ENCODE results near the gene CCNT2. TPM values are rescaled to one million over a fixed set of nuclear protein-coding genes. Genes with fewer than 3 reads are reported as not detected.
A peak's percentile ranks its signal among the peaks of the same experiment; 100 is the strongest.

The CCNT2 gene
- total RNA-seq = 10 to 100 TPM; 29.3 to 40.6 TPM
- 10 to 100 TPM; 76.3 to 91.4 (median 88.0) TPM for polyA plus RNA-seq (ENCODE audit: insufficient read length in 6 of 6)
- long read RNA-seq, donor 1, full-length matches to known transcripts = 24 of 54 reads
- long read RNA-seq, donor 1, partial matches to known transcripts = 30 of 54 reads
- long read RNA-seq, donor 1, other reads (novel, unspliced or antisense) = 0 of 54 reads
- long read RNA-seq, donor 2, full-length matches to known transcripts = 16 of 32 reads
- long read RNA-seq, donor 2, partial matches to known transcripts = 16 of 32 reads
- long read RNA-seq, donor 2, other reads (novel, unspliced or antisense) = 0 of 32 reads
- long read RNA-seq, donor 3, full-length matches to known transcripts = 13 of 13 reads
- long read RNA-seq, donor 3, partial matches to known transcripts = 0 of 13 reads
- long read RNA-seq, donor 3, other reads (novel, unspliced or antisense) = 0 of 13 reads
- long read RNA-seq, donor 4, full-length matches to known transcripts = 2 of 4 reads
- long read RNA-seq, donor 4, partial matches to known transcripts = 1 of 4 reads
- long read RNA-seq, donor 4, other reads (novel, unspliced or antisense) = 1 of 4 reads
- long read RNA-seq, donor 5, full-length matches to known transcripts = 21 of 33 reads
- long read RNA-seq, donor 5, partial matches to known transcripts = 5 of 33 reads
- long read RNA-seq, donor 5, other reads (novel, unspliced or antisense) = 7 of 33 reads
- long read RNA-seq, donor 6, full-length matches to known transcripts = 14 of 14 reads
- long read RNA-seq, donor 6, partial matches to known transcripts = 0 of 14 reads
- long read RNA-seq, donor 6, other reads (novel, unspliced or antisense) = 0 of 14 reads
- long read RNA-seq, donor 7, full-length matches to known transcripts = 4 of 4 reads
- long read RNA-seq, donor 7, partial matches to known transcripts = 0 of 4 reads
- long read RNA-seq, donor 7, other reads (novel, unspliced or antisense) = 0 of 4 reads
- long read RNA-seq, donor 8, full-length matches to known transcripts = 10 of 16 reads
- long read RNA-seq, donor 8, partial matches to known transcripts = 6 of 16 reads
- long read RNA-seq, donor 8, other reads (novel, unspliced or antisense) = 0 of 16 reads
- long read RNA-seq, donor 9 = 0 reads
- long read RNA-seq, donor 10, full-length matches to known transcripts = 1 of 1 reads
- long read RNA-seq, donor 10, partial matches to known transcripts = 0 of 1 reads
- long read RNA-seq, donor 10, other reads (novel, unspliced or antisense) = 0 of 1 reads
- long read RNA-seq, donor 11, full-length matches to known transcripts = 6 of 12 reads
- long read RNA-seq, donor 11, partial matches to known transcripts = 6 of 12 reads
- long read RNA-seq, donor 11, other reads (novel, unspliced or antisense) = 0 of 12 reads
- long read RNA-seq, donor 12, full-length matches to known transcripts = 10 of 35 reads
- long read RNA-seq, donor 12, partial matches to known transcripts = 20 of 35 reads
- long read RNA-seq, donor 12, other reads (novel, unspliced or antisense) = 5 of 35 reads

- TF ChIP-seq, protein P1, sequence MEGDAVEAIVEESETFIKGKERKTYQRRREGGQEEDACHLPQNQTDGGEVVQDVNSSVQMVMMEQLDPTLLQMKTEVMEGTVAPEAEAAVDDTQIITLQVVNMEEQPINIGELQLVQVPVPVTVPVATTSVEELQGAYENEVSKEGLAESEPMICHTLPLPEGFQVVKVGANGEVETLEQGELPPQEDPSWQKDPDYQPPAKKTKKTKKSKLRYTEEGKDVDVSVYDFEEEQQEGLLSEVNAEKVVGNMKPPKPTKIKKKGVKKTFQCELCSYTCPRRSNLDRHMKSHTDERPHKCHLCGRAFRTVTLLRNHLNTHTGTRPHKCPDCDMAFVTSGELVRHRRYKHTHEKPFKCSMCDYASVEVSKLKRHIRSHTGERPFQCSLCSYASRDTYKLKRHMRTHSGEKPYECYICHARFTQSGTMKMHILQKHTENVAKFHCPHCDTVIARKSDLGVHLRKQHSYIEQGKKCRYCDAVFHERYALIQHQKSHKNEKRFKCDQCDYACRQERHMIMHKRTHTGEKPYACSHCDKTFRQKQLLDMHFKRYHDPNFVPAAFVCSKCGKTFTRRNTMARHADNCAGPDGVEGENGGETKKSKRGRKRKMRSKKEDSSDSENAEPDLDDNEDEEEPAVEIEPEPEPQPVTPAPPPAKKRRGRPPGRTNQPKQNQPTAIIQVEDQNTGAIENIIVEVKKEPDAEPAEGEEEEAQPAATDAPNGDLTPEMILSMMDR (IDR thresholded peaks at IDR 0.05) = peak in 1 of 2 donors; percentile 15
- peak within 1 kb of the TSS; percentile 98 to 99 for H3K27ac ChIP-seq
- peak; percentile 98 to 100 (median 100) for DNase-seq
- peaks cover 22 to 47% of the 10 kb centered on the region in 2 donors for H3K4me1 ChIP-seq
- intact Hi-C loops (cut with DNase I) = no loop called here
- H3K27me3 ChIP-seq = no peaks in the 10 kb centered on the region
- H3K4me3 ChIP-seq = peak within 1 kb of the TSS; percentile 97
- H3K36me3 ChIP-seq = peaks cover 0 to under 1% of the 10 kb centered on the region in 2 donors
- ATAC-seq = peak; percentile 94
- H3K9me3 ChIP-seq = no peaks in the 10 kb centered on the region
Measured at GRCh38 chr2:134918526-134919340, at the start of gene CCNT2. CCNT2 (plus strand) TSS chr2:134918822; CDS start chr2:134918855, 33 bp downstream.

DNA sequence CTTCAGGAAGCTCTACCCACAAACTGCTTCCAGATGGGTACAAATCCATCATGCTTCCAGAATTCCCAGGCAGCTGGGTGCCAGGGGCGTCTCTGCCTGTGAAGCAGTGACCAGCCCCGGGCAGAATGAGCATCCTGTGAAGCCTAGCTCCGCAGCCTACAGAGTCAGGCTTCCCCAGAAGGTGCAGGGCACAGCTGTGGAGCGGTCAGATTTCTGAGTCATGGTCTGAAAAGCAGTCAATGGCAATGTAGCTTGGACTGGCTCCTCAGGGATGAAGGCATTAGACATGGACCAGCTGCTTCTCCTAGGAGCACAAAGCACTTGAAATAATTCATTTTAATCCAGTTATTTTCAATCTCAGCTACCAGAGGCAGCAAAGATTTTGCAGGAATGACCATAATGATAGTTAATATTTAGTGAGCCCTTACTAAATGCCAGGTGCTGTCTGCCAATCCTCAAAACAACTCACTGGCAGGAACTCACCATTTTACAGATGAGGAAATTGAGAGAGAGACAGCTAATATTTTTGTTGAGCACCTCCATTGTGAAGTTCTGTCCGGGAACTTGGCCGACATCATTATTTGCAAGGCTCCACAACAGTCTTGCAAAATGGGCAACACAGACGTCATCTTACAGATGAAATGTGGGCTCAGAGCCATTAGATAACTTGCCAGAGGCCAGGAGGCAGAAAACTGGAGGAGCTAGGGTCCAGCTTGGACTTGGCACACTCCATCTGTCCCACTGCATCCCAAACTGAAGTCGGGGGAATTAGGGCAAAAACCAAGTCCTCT lies 48.5 kb upstream of the CCNT2 start:
- H3K27ac ChIP-seq = no peak overlapping the region

DNA sequence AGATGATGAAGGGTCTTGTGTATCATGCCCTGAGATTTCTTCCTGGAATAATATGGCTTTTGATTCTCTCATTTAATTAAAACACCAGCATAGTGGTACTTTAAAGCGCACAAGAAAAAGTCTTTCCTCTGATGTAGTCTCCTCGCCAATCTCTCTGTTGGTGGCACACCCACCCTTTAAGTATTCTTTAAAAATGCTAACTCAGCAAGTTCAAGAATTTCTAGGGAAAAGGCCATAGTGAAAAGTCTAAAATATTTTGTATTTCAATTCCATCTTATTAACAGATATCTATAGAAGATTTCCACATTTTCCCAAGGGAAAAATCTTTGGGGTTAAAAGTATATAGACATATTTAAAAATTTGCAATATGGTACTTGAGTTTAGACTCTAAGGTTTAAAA lies 45.5 kb upstream of the CCNT2 start:
- DNase-seq (no peak), ATAC-seq (no peak)
- no peak overlapping the region for H3K4me3 ChIP-seq
- no peaks in the 10 kb centered on the region for H3K27me3 ChIP-seq
- TF ChIP-seq, protein P1 (IDR thresholded peaks at IDR 0.05) = no peak
- intact Hi-C loops (cut with DNase I) = no loop called here
- no peaks in the 10 kb centered on the region for H3K4me1 ChIP-seq
- H3K9me3 ChIP-seq = peaks cover 0 to 5% of the 10 kb centered on the region in 2 donors
- no peak overlapping the region for H3K27ac ChIP-seq
- no peaks in the 10 kb centered on the region for H3K36me3 ChIP-seq

More for the DNA sequence above, 48.5 kb upstream of the CCNT2 start:
- Histone ChIP-seq H3K9me3 (no peaks in the 10 kb centered on the region), H3K27me3 (no peaks in the 10 kb centered on the region), H3K36me3 (no peaks in the 10 kb centered on the region), H3K4me1 (no peaks in the 10 kb centered on the region), H3K4me3 (no peak overlapping the region)
- ATAC-seq (peak; percentile 36), DNase-seq (no peak)
- TF ChIP-seq, protein P1 (IDR thresholded peaks at IDR 0.05) = no peak
- intact Hi-C loops (cut with DNase I) = no loop called here

DNA sequence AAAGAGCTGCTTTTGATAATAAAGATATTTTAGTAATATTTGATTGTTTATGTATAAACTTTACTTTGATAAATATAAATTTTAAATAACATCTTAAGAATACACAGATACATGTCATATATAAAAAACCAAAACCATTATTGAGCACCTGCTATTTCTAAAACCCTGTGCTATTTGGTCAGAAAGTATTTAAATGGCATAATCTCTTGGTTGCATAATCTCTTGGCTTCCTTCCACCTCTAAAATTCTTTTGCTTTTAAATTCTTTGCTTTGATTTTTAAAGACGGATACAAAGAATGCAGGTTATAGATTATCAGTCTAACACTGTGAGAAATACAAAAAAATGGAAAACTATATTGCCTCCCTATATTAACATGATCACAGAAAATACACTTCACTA lies 43.3 kb upstream of the CCNT2 start:
- TF ChIP-seq, protein P1 (IDR thresholded peaks at IDR 0.05) = no peak
- peaks cover 0 to 15% of the 10 kb centered on the region in 2 donors for H3K9me3 ChIP-seq
- no peak overlapping the region for H3K4me3 ChIP-seq
- no peak overlapping the region for H3K27ac ChIP-seq
- ATAC-seq (no peak), DNase-seq (no peak)
- intact Hi-C loops (cut with DNase I) = no loop called here
- no peaks in the 10 kb centered on the region for H3K36me3 ChIP-seq
- H3K4me1 ChIP-seq = no peaks in the 10 kb centered on the region
- H3K27me3 ChIP-seq = no peaks in the 10 kb centered on the region

All from left lung (tissue), 14 donors.